Activated naive CD4-positive, alpha-beta T cell treated with anti-CD3 and anti-CD28 coated beads, Interleukin-2, amount 10 ng/mL, durations not matched to agents 7 days and 5 days (primary cell): ENCODE data around the gene TBC1D4.

Source experiments
- CTCF ChIA-PET: fragments of 350-600 bp; sonication (Branson Sonifier 250); formaldehyde crosslinking; loops from one replicate; lab custom pipeline; 2021; ENCODE audit warnings: antibody characterized with exemption; lab: Charles Lee
- DNase-seq: peaks from one replicate; pipeline ENCODE4 v3.0.0-alpha.2; 2020
- H3K27ac Mint-ChIP-seq: one replicate; pipeline ENCODE4 v1.8.0; 2021; ENCODE audit warnings: mild to moderate bottlenecking, moderate library complexity, mixed read lengths
- H3K27me3 Mint-ChIP-seq: one replicate; pipeline ENCODE4 v1.8.0; 2021; ENCODE audit warnings: mild to moderate bottlenecking, mixed read lengths
- H3K36me3 Mint-ChIP-seq: one replicate; pipeline ENCODE4 v1.8.0; 2021; ENCODE audit warnings: mixed read lengths
- H3K4me1 Mint-ChIP-seq: one replicate; pipeline ENCODE4 v1.8.0; 2021; ENCODE audit warnings: mixed read lengths
- H3K4me3 Mint-ChIP-seq: one replicate; pipeline ENCODE4 v1.8.0; 2021; ENCODE audit warnings: mild to moderate bottlenecking, moderate library complexity, mixed read lengths
- H3K9me3 Mint-ChIP-seq: one replicate; pipeline ENCODE4 v1.8.0; 2021; ENCODE audit warnings: mixed read lengths

The TBC1D4 gene

DNA sequence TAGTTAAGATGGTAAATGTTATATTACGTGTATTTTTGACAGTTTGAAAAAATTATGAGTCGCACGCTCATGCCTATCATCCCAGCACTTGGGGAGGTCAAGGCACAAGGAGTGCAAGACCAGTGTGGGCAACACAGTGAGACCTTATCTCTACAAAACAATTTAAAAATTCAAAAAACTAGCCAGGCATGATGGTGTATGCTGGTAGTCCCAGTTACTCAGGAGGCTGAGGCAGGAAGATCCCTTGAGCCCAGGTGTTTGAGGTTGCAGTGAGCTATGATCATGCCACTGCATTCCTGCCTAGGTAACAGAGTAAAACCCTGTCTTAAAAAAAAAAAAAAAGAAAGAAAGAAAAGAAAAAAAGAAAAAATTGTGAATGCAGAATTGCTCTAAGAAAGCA is 58.0 kb downstream of the TBC1D4 start:
- Mint-ChIP-seq H3K4me3 (no peak overlapping the region), H3K9me3 (no peaks in the 10 kb centered on the region)

DNA sequence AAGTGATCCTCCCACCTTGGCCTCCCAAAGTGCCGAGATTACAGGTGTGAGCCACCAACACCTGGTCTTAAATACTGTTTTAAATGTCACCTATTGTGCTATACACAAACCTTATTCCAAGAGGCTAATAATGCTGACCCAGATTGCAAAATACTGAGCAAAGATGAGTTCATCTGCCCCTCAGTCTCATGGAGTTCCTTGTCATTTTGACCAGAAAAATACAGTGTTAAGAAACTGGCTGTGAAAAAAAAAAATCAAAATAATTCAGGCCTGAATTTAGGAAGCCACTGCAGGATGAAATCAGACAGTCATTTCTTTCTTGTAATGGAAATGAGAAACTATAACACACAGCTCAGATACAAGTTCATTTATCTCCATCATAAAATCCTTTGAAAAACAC is 59.9 kb downstream of the TBC1D4 start:
- Mint-ChIP-seq H3K36me3 (no peaks in the 10 kb centered on the region), H3K27me3 (peaks cover 5% of the 10 kb centered on the region), H3K27ac (no peak overlapping the region), H3K4me1 (no peaks in the 10 kb centered on the region), H3K4me3 (no peak overlapping the region), H3K9me3 (no peaks in the 10 kb centered on the region)
- DNase-seq: no peak
- CTCF ChIA-PET: no interaction called here

More for the DNA sequence above, 58.0 kb downstream of the TBC1D4 start:
- DNase-seq: no peak
- Mint-ChIP-seq H3K36me3 (no peaks in the 10 kb centered on the region), H3K27ac (no peak overlapping the region), H3K4me1 (no peaks in the 10 kb centered on the region), H3K27me3 (peaks cover 3% of the 10 kb centered on the region)
- CTCF ChIA-PET: no interaction called here

DNA sequence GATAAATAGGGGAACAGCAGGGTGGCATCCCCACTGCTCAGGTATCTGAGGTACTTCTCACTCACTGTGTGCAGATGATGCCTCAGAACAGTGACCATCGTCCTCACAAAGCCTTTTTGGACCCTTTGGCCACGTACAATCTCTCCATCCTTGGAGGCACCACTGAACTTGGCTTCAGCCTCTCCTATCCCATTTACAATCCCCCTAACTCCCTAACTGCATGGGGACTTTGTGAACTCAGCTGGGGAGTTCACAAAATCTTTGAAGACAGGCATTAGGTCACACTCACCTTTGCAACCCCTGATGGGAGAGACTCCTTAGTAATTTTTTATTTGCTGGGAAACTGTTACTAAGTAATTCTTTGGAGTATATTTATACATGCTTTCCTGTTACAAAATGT is 60.8 kb downstream of the TBC1D4 start:
- Mint-ChIP-seq H3K9me3 (no peaks in the 10 kb centered on the region), H3K36me3 (no peaks in the 10 kb centered on the region), H3K27ac (no peak overlapping the region), H3K4me1 (no peaks in the 10 kb centered on the region), H3K4me3 (no peak overlapping the region), H3K27me3 (peaks cover 8% of the 10 kb centered on the region)
- DNase-seq: no peak
- CTCF ChIA-PET: no interaction called here

DNA sequence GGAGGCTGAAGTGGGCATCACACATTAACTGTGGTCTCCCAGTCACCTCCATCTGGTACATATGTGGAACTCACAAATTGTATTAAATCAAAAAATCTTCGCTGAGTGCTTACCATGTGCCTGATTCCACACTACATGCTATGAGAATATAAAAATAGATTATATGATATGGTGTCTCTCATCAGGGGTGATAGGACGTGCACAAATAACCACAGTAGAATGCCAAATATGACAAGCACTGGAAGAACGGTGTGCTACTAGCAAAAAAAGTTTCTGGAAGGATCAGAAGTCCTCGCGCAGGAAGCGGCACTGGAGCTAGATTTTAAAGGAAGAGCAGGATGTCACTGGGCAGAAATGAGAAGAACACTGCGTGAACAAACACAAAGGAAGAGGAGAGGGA is 62.3 kb downstream of the TBC1D4 start:
- Mint-ChIP-seq H3K27ac (no peak overlapping the region), H3K9me3 (no peaks in the 10 kb centered on the region), H3K36me3 (no peaks in the 10 kb centered on the region), H3K4me3 (no peak overlapping the region), H3K27me3 (peaks cover 8% of the 10 kb centered on the region), H3K4me1 (no peaks in the 10 kb centered on the region)
- CTCF ChIA-PET: interaction anchor here (0.6 kb wide), 1 partner anchor 60 kb away, joined by 3 read pairs; no protein-coding TSS in a partner anchor
- DNase-seq: no peak

DNA sequence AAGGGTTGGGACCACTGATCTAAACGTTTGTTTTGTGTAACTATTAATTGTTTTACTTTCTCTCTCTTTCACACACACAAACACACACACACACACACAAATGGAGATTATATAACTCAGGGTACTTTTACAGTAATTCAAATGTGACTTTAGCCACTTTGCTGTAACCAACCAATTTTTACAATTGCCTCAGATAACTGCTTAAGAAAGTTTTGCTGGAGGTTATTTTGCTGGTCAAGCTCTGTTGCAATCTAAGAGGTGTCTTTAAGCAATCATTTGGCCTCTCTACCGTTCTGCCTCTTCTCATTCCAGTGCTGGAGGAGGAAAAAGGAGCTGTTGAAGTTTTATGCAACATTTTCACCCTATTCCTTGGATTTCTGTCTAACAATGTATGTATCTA is 63.0 kb downstream of the TBC1D4 start:
- Mint-ChIP-seq H3K27ac (no peak overlapping the region), H3K36me3 (no peaks in the 10 kb centered on the region), H3K4me3 (no peak overlapping the region), H3K4me1 (no peaks in the 10 kb centered on the region), H3K9me3 (no peaks in the 10 kb centered on the region), H3K27me3 (peaks cover 8% of the 10 kb centered on the region)
- CTCF ChIA-PET: interaction anchor here (1.2 kb wide), 1 partner anchor 9 kb away, joined by 3 read pairs; no protein-coding TSS in a partner anchor
- no peak for DNase-seq

DNA sequence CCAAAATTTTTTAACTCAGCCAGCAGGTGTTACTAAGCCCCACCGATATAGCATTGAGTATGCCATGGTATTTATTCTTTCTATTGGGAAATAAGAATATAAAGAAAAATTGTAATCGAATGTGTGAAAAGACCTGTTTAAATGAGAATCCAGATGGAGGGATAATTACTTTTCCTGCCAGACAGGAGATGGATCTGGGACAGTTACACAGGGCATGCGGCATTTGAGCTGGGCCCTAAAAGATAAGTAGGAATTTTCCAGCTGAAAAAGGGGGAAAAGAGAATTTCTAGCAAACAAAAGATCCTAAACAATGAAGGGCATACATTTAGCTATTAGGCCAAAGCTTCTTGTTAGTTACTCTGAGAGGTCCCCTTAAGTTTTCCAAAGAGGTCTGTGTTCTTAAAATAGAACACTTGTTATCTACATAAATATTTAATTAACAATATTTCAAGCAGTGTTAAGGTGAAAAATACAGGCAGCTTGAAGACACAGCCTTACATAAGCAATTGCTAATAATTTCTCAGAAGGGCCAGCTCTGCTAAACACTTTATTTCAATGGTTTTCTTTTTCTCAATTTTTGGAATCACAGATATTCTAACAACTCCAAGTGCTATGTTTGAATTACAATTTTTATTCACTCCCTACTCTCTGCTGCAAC is 63.7 kb downstream of the TBC1D4 start:
- DNase-seq: no peak
- Mint-ChIP-seq H3K4me1 (no peaks in the 10 kb centered on the region), H3K27me3 (peaks cover 8% of the 10 kb centered on the region), H3K27ac (no peak overlapping the region), H3K36me3 (no peaks in the 10 kb centered on the region), H3K9me3 (no peaks in the 10 kb centered on the region), H3K4me3 (no peak overlapping the region)
- CTCF ChIA-PET: interaction anchor here (1.2 kb wide), 1 partner anchor 9 kb away, joined by 3 read pairs; no protein-coding TSS in a partner anchor

DNA sequence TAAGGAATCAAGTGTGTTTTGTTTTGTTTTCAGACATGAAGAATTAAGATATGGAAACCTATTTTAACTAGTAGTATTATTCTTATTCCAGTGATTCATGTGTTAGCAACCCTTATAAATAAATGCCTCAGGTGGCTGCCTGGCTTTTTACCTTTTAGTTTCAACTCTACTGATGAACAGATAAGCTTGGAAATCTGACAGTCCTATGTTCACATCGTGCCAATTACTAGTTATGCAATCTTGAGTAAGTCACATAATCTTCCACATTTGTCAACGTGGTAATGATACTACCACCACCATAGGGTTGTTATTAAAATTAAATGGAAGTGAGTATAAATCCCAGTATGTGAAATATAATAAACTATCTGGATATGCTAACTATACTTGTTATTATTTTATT is 64.3 kb downstream of the TBC1D4 start:
- CTCF ChIA-PET: no interaction called here

DNA sequence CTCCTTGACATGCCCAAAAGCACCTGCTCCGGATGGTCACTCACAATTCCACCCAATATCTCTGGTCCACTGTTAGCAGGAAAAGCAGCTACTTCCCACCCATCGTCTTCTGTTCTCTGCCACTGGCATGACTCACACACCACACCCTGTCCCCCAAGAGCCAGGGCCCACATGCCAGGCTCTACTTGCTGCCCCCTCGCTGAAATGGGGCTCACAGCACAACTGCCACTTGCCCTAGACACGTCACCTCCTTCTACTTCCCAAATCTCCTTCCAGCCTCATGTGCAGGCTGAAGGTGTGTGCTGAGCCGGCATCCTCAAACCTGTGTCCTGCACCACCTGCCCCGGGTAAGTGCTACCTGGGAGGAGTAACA is 65.0 kb downstream of the TBC1D4 start:
- H3K4me3 Mint-ChIP-seq: no peak overlapping the region
- no peaks in the 10 kb centered on the region for H3K9me3 Mint-ChIP-seq
- H3K27ac Mint-ChIP-seq: no peak overlapping the region
- peaks cover 8% of the 10 kb centered on the region for H3K27me3 Mint-ChIP-seq
- CTCF ChIA-PET: no interaction called here
- no peaks in the 10 kb centered on the region for H3K36me3 Mint-ChIP-seq
- no peak for DNase-seq
- no peaks in the 10 kb centered on the region for H3K4me1 Mint-ChIP-seq

More for the DNA sequence above, 64.3 kb downstream of the TBC1D4 start:
- no peak for DNase-seq
- Mint-ChIP-seq H3K27ac (no peak overlapping the region), H3K4me3 (no peak overlapping the region), H3K4me1 (no peaks in the 10 kb centered on the region), H3K27me3 (peaks cover 8% of the 10 kb centered on the region), H3K36me3 (no peaks in the 10 kb centered on the region), H3K9me3 (no peaks in the 10 kb centered on the region)

DNA sequence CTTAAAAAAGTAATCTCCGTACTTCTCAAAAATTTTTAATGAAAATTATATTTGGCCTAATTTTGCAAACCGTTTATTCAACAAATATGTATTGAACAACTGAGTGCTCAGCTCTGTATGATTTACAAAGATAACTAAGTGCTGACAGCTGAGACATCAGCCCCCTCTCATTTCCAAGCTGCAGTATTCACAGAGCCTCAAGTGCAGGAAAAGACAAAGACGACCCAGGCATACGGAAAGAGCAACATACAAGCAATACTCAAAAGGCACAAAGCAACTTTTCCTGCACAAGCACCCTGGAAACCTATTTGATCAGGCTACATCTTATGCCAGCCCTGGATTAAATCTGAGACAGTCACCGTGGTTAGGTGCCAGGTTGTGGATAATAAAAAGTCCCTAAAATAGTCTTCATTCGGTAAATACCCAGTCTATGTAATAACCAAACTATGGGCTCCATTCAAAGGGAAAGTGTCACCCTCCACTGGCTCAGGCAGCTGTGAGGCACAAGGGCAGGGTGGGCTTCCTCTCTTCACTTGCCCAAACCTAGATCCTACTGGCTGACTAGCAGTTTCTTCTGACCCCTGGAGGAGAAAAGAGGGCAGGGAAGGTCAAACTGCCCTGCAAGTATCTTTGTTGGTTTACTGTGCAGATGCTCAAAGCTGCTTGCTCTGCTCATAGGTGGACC is 65.5 kb downstream of the TBC1D4 start:
- no peak for DNase-seq
- Mint-ChIP-seq H3K27ac (no peak overlapping the region), H3K36me3 (no peaks in the 10 kb centered on the region), H3K9me3 (no peaks in the 10 kb centered on the region), H3K4me3 (no peak overlapping the region), H3K4me1 (no peaks in the 10 kb centered on the region), H3K27me3 (peaks cover 8% of the 10 kb centered on the region)
- CTCF ChIA-PET: no interaction called here

DNA sequence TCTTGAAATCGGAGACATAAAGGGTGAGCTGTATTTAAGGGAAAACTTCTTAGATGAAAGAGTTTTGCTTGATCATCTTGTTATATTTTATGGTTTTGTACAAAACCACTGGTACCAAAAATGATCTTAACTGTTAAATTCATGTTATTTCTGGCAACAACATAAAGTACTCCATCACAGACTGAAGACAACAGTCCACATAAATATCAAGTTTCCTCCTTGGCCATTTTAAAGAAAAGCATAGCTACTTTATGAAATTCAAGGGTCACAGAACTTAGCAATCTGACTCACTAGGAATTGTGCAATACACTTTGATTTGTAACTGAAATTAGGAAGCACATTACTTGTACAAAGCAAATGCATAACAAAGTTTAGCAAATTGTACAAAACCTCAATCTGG is 66.3 kb downstream of the TBC1D4 start:
- Mint-ChIP-seq H3K4me3 (no peak overlapping the region), H3K36me3 (no peaks in the 10 kb centered on the region), H3K4me1 (no peaks in the 10 kb centered on the region), H3K27ac (no peak overlapping the region), H3K27me3 (peaks cover 5% of the 10 kb centered on the region), H3K9me3 (no peaks in the 10 kb centered on the region)
- DNase-seq: no peak
- CTCF ChIA-PET: no interaction called here

DNA sequence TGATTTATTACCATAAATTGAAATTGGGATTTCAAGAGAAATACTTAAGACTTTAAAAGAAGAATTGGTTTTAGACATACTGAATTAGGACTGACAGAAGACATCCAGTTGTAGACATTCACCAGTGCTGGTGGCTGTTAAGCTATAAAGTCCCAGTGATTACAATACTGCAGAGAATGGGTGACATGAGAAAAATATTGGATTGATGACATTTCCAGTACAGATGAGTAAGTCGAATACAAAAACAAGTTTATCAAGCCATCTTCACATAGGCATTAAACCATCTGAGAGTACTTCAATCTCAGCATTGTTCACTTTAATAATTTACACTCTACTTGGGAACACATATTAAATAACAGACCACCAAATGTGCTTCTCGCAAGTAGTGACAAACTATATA is 66.8 kb downstream of the TBC1D4 start:
- CTCF ChIA-PET: no interaction called here
- Mint-ChIP-seq H3K27ac (no peak overlapping the region), H3K27me3 (peaks cover 5% of the 10 kb centered on the region), H3K36me3 (no peaks in the 10 kb centered on the region), H3K4me1 (no peaks in the 10 kb centered on the region), H3K4me3 (no peak overlapping the region), H3K9me3 (no peaks in the 10 kb centered on the region)
- no peak for DNase-seq

DNA sequence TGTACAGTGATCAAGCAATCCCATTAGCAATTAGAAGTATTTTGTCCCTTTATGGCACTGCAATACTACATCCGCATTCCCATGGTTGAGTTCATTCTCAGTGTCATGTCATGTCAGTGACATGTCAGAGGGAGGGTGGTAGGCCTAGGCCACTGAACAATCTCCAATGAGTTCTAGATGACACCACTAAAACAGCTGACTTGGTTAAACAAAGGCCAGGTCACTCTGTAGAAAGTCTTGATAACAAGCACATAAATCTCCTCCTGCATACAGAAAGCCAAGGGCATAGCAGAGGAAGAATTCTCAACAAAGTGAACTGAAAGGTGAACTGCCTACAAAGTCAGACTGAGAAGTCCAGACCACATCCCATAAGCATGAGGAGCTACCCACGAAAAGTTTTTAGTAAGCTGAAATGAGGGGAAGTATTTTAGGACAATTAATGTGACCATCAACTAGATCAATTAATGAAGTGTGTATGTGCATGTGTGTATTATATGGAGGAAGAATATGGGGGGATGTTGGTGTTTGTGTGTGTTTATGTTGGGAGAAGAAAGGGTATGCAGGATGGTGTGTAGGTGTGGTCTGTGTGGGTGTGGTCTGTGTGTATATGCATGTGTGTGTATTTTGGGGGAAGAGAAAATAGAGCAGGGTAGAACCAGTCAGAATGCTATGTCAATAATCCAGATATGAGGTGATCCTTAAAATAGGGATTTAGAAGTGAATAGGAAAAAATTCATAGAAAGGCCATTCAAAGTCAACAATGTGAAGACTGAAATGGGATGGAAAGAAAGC is 67.7 kb downstream of the TBC1D4 start:
- no peaks in the 10 kb centered on the region for H3K9me3 Mint-ChIP-seq
- H3K36me3 Mint-ChIP-seq: no peaks in the 10 kb centered on the region
- no peak overlapping the region for H3K27ac Mint-ChIP-seq
- H3K4me1 Mint-ChIP-seq: no peaks in the 10 kb centered on the region
- no peak for DNase-seq
- CTCF ChIA-PET: no interaction called here
- H3K27me3 Mint-ChIP-seq: peaks cover 5% of the 10 kb centered on the region
- H3K4me3 Mint-ChIP-seq: no peak overlapping the region

DNA sequence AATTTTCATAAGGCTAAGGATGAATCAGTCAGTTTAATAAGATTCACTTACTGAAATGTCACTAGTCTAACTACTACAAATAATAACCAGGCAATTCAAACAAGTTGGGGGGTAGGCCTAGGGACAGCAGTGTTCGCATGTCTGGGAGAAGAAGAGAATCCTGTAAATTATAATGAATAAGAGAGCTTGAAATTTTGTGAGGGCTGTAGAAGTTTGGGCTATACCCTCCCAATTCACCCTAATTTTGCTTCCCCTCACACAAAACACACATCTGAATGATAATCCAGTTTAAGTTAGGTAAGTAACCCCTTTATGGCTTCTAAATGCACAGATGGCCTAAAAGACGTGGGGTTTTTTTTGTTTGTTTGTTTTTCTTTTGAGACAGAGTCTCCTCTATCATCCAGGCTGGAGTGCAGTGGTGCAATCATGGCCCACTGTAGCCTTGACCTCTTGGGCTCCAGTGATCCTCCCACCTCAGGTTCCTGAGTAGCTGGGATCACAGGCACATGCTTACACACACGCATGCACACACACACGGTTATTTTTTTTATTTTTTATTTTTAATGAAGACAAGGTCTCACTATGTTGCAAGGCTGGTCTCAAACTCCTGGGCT is 69.9 kb downstream of the TBC1D4 start:
- Mint-ChIP-seq H3K4me3 (no peak overlapping the region), H3K4me1 (no peaks in the 10 kb centered on the region), H3K27ac (no peak overlapping the region), H3K27me3 (peaks cover 2% of the 10 kb centered on the region), H3K9me3 (no peaks in the 10 kb centered on the region), H3K36me3 (no peaks in the 10 kb centered on the region)
- DNase-seq: no peak
- CTCF ChIA-PET: no interaction called here

DNA sequence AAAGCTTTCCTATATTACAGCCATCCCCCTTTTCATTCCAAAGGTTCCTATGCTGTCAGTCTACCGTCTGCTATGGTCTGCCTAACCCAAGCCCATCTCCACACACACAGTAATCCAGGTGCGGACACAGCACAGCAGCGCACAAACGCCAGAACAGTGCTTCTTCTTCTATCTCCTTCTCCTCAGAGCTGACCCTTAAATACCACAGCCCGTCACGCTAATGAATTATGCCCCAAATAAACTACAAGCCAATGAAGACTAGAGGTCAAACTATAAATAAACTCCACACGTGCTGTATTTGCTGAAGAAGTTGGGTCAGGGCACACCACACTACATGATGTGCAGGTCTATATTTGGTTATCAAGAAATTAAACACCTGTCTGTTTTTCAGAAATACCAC is 71.8 kb downstream of the TBC1D4 start:
- CTCF ChIA-PET: interaction anchor here (0.7 kb wide), 1 partner anchor 8 kb away, joined by 3 read pairs; no protein-coding TSS in a partner anchor
- Mint-ChIP-seq H3K4me1 (no peaks in the 10 kb centered on the region), H3K27me3 (no peaks in the 10 kb centered on the region), H3K4me3 (no peak overlapping the region), H3K27ac (no peak overlapping the region), H3K36me3 (no peaks in the 10 kb centered on the region), H3K9me3 (no peaks in the 10 kb centered on the region)
- DNase-seq: no peak
